SKM-1 (cell line): ENCODE measurements around the gene MOXD1.
A peak's percentile ranks its signal among the peaks of the same experiment; 100 is the strongest.
"Not testable (repeated sequence)": the region's sequence is repeated elsewhere in the genome, so short reads cannot be mapped to it uniquely, and the experiment has no call there.

Experiments
- DNase-seq: peaks from one replicate; lab custom pipeline; 2025; ENCODE audit not compliant: unreplicated experiment; lab: John Stamatoyannopoulos, UW

The MOXD1 gene

DNA sequence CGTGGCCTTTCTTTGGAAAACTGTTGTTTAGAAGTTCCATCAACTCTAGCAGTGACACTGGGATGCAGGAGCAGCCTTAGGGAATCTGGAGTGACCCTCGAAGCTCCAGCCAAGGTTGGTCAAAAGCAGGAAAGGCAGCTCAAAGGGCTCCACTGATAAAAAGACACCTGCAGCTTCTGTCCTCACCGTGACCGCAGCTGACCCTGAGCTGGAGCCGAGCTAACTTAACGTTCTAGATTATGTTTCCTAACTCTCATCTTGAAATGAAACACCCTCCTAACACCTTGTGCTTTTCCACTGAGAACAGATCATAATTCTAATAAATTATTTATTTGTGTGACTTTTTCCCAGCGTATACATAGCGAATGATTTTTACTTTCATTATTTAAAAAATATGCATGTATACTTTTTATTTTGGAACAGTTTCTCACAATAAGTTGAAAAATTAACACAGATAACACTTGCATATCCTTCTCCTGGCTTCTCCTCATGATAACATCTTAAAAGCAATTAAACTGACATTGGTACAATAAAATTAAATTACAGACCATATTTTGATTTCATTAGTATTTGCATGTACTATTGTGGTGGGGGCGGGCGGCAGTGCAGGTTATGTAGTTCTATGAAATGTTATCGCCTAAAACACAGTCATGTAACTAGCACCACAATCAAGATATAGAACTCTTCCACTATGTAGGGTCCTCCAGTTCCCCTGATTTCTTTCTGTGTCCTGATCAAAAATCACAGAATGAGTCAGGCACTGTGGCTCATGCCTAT lies 116.1 kb downstream of the MOXD1 start:
- DNase-seq, result no peak

DNA sequence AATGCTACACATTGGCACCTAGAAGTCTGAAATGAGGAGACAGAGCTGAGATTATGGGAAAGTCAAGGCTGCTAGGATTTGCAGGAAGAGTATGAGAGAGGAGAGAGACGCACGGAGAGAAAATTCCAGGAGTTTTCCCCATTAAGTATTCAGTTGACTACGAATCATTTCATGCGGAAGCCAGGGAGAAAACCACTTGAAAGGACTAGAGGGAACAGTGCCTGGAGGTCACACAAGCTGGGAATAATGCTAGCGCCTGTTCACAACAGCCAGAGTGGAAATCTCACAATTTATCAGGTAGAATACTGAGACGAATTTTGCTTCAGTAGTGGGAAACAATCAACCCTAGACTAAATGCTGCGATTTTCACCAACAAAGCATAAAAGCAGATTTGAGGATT lies 118.6 kb downstream of the MOXD1 start:
- DNase-seq, result no peak

DNA sequence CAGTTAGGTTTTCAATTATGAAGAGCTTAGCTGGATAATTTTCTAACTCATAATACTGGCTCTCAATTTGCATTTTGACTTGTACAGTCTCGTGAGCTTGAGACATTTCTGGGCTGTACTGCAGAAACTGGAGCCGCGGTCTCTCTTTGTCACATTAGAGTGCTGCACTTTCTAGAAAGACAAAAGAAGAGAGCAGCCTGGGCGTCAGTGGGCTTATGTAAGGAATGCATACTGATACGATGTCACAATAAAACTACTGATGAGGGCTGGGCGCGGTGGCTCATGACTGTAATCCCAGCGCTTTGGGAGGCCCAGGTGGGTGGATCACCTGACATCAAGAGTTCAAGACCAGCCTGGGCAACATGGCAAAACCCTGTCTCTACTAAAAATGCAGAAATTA lies 120.8 kb downstream of the MOXD1 start:
- DNase-seq, result no peak

DNA sequence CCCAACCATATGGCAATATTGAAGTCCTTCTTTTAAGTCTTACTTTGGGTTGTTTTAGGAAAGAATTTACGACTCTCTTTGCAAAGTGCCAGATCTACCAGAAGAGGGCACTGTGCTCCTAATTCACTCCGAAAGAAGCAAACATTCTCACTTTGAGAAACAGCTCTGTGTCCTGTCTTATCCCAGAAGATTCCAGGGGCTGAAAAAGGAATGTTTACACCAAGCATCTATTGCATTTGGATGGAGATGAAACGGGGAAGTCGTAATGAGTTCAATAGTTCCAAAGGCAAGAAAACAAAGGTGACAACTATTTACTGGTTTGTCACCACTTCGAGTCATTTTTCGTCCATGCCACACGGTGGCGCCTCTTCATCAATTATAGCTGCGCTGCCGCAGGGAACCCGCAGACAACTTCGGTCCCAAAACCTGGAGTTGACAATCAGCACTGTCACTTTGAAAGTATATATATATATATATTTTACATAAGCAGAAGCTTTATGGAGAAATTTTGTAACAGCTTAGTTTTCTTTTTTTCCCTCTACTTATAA lies 121.6 kb downstream of the MOXD1 start:
- peak; percentile 78 for DNase-seq

DNA sequence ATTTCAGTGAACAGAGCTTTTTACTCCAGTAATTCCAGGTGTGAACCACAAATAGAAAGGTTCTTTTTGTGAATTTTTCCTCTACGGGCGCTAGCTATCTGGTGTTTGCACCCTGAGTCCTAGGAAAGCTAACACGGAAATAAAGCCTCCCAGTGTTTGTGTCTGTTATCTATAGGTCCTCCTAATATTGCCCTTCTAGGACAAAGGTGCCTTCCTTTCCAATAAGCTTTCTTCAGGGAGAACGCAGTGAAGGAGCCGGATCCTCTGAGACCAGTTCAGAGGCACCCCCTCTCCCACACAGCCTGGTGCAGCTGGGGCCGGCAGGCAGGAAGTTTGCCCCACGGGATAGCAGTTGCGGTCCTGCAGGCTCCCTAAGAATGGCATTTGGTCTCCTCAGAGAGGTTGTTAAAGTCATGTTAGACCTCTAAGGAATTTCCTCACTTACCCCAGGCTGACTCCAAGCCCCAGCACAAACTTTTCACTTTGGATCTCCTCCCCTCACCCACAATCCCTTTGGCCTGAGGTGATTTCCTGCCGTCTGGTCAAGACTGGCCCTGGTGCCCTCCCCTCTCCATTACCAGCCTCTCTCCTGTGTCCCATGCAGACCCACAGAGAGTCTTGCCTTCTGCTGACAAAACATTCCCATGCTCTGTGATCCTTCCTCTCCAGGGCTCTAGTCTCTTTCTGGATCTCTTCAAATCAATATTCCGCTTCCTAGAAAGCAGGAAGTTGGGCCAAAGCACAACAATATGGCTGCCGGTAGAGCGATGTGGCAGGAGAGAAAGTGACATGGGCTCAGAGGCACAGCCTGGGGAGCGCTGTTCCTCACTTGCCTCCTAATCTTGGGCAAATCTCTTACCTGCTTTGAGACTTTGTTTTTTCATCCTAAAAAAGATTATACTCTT lies 126.0 kb downstream of the MOXD1 start:
- no peak for DNase-seq

DNA sequence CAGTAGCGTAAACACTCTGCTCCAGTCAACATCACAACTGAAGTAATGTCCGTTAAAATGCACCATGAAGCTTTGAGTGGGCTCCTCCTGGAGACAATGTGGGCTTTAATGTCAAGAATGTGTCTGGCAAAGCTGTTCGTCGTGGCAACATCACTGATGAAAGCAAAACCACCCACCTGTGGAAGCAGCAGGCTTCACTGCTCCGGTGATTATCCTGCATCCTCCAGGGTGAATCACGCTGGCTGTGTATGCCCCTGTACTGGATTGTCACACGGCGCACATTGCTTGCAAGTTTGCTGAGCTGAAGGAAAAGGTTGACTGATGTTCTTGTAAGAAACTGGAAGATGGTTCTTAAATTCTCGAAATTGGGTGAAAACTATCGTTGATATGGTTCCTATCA lies 128.5 kb downstream of the MOXD1 start:
- DNase-seq, result no peak

DNA sequence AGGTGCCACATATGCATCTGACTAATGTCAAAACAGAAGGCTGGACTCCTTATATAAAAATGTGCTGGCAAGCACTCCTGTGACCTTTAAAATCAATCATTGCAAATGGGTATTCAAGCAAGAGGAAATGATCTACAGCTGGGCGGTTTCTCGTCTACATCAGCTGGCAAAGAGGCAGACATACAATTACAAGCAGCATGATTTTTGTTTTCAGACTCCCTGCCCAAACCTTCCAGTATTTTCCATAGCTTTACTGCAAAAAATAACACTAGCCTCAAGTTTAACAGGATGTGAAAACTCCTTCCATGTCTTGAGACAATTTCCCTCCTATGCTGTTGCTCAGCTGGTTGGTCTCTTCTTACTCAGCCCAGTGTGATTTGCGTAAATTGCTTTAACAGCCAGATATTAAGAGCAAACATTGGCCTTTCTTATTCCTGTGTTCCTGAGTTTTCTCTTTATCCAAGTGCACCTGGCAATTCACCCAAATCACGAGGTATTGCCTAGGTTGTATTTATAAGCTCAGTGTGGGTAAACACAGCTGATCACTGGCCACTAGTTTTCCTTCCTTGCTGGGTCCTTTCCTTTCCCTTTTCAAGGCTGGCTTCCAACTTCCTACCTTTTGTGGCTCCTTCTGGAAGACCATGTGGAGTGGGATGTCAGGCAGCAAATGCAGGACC lies 130.4 kb downstream of the MOXD1 start:
- no peak for DNase-seq

DNA sequence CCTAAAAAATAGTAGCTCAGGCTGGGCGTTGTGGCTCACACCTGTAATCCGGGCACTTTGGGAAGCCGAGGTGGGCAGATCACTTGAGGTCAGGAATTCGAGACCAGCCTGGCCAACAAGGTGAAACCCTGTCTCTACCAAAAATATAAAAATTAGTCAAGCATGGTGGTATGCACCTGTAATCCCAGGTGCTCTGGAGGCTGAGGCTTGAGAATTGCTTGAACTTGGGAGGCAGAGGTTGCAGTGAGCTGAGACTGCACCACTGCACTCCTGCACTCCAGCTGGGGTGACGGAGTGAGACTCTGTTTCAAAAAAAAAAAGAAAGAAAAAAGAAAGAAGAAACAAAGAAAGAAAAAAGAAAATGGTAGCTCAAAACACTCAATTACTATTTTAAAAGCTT lies 132.6 kb downstream of the MOXD1 start:
- not testable (repeated sequence) for DNase-seq

DNA sequence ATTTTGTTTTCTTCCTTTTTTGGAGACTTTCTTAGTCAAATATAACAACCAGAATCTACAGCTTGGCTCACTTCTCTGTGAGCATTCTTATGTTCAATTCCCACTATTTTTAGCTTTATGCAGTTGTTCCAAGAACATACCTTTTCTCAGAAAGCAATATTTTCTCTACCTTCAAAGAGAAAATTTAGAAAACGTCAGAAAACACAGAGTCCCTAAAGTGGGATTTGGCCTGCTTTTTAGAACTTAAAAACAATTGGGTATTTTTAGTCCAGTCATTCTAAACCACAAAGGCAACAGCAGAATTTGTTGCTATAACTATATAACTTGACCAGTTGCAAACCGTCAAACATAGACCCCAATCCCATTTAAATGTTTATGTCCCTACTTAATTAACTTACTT lies 133.1 kb downstream of the MOXD1 start:
- no peak for DNase-seq

DNA sequence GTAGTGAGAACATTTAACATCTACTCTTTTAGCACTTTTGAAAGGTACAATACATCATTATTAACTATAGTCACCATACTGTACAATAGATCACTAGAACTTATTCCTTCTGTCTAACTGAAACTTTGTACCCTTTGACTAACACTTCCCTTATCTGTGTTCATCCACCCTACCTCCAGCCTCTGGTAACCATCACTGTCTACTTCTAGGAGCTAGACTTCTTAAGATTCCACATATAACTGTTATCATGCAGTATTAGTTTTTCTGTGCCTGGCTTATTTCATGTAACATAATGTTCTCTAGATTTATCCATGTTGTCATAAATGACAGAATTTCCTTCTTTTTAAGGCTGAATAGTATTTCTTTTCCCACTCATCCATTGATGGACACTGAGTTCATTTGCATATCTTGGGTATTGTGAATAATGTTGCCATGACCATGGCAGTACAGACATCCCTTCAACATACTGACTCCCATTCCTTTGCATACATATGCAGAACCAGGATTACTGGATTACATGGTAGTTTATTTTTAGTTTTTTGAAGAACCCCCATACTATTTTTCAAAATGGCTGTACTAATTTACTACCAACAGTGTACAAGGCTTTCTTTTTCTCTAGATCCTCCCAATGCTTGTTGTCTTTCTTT lies 135.7 kb downstream of the MOXD1 start:
- no peak for DNase-seq

DNA sequence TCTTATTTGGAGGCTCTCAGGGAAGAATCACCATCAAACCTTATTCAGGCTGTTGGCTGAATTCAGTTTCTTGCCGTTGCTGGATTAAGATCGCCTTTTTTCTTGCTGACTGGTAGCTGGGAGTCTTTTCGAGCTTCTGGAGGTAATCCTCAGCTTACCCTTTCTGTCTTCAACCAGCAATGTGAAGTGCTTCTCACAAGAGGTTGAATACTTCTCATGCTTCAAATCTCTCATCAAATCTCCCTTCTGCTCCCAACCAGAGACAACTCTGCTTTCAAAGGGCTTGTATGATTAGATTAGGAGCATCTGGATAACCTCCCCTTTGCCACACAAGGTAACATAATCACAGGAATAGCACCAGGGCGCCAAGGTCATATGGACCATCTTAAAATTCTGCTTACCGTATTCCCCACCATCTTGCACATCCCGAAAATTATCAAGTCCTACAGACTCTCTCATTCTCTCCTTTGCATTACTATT lies 137.2 kb downstream of the MOXD1 start:
- no peak for DNase-seq

DNA sequence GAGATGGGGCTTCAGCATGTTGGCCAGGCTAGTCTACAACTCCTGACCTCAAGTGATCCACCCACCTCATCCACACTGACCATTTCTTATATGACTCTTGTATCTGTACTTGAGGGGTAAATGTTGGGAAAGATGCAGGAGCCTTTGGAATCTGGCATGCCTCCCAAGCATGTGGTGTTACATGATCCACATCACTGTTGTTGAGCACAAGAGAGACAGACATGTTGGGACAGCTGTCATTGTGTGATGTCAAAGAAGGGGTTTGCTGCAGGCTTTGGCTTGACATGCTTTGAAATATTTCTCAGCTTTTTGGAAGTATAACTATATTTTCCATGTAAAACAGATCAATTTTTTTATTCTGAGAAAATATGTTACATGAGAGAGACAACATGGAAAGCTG lies 139.9 kb downstream of the MOXD1 start:
- no peak for DNase-seq

DNA sequence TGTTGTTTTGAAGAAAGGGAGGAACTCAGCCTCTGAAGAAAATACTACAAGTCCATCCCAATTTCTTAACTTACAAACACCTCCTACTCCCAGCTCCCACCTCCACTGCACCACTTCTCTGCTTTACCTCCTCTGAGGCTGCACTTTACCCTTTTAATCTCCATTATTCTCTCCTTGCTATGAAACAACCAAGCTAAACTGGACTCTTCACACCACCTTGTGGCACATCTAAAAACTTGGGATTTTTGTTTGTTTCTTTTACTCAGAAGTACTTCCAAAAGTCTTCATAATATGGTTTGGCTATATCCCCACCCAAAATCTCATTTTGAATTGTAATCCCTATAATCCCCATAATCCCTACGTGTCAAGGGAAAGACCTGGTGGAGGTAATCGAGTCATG lies 142.2 kb downstream of the MOXD1 start:
- DNase-seq, result no peak

DNA sequence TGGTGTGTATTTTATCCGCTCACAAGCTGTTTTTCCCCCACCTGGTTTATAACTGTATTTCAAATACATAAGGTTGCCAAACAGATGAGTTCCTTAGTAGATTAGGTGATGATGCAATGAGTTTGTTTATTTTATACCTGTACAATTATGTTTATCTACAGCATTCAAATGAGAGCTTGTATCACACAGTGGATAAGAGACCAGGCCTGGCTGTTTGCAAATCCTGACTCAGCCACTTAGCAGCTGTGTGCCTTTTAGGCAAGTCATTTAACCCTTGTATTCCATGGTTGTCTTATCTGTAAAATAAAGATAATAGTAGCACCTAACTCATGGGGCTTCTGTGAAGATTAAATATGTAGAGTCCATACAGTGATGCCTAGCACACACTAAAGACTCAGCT lies 143.7 kb downstream of the MOXD1 start:
- no peak for DNase-seq

DNA sequence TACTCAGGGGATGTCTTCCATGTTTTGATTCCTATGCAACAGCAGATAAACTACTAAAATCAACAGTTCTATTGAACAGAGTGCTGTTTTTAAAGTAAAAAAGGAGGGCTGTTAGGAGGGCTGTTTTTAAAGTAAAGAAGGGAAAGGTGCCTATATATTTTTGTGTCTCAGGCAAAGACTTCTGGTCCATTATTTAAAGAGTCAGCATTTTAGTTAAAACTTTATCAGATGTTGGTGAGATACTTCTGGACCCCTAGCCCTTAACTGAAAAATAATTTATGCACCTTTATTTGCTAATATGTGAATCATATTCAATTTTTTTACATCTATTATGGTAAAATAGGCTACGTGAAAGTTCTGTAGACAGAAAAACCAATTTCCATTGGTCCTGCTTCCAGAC lies 144.8 kb downstream of the MOXD1 start:
- DNase-seq, result no peak

DNA sequence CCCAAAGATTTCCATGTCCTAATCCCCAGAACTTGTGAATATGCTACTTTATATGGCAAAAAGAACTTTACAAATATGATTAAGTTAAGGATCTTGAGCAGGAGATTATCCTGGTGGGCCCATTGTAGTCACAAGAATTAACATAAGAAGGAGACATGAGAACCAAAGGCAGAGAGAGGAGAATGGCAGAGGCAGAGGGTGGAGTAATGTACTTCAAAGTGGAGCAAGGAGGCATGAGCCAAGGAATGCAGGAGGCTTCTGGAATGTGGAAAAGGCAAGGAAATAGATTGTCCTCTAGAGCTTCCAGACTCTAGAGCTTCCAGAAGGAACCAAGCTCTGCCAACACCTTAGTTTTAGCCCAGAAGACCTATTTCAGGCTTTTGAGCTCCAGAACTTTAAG lies 147.4 kb downstream of the MOXD1 start:
- no peak for DNase-seq

DNA sequence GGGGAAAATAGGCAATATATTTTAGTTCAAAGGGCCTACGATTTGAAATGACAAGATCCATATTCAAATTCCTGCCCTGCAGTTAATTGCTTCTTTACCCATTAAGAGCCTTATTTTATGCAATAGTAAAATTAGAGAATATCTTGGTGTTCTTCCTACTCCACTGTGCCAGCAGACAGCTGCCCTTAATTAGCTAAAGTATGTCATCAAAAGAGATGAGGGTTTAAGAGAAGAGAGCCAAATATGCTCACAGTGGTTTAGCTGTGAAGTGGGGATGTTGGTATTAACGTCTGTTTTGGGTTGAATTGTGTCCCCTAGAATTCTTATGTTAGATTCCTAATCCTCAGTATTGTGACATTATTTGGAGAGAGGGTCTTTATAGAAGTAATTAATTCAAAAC lies 148.1 kb downstream of the MOXD1 start:
- DNase-seq, result no peak

DNA sequence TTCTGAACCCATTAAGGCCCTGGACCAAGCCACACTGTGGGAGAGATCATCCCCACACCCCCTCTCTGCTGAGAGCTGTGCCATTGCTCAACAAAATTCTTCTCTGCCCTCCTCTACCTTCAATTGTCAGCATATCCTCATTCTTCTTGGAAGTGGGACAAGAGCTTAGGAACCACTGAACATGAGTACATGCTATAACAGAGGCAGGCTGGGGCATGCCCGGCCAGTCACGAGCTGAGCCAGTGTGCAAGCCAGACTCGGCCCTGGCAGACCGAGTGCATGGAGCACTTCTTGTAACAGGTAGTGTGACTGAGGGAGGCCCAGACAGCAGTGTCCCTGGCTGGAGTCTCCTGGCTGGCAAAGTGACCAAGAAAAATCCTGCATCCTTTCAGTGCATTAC lies 149.2 kb downstream of the MOXD1 start:
- no peak for DNase-seq

DNA sequence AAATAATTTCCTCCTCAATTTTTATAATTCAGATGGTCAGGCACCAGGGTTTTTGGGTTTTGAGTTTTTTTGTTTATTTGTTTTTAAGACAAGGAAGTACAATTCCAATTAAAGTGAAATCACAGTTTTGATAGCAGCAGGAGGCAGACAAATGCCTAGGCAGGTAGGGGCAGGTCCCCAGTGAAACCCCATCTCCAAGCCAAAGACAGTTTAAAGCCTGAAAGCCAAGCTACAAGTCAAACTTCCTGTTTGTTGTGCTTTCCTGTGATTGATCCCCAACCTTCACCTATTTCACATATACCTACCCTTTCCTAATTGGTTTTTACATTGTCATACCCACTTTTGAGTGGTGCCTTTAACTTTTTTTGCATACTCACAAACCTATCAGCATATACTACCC lies 149.6 kb downstream of the MOXD1 start:
- no peak for DNase-seq

DNA sequence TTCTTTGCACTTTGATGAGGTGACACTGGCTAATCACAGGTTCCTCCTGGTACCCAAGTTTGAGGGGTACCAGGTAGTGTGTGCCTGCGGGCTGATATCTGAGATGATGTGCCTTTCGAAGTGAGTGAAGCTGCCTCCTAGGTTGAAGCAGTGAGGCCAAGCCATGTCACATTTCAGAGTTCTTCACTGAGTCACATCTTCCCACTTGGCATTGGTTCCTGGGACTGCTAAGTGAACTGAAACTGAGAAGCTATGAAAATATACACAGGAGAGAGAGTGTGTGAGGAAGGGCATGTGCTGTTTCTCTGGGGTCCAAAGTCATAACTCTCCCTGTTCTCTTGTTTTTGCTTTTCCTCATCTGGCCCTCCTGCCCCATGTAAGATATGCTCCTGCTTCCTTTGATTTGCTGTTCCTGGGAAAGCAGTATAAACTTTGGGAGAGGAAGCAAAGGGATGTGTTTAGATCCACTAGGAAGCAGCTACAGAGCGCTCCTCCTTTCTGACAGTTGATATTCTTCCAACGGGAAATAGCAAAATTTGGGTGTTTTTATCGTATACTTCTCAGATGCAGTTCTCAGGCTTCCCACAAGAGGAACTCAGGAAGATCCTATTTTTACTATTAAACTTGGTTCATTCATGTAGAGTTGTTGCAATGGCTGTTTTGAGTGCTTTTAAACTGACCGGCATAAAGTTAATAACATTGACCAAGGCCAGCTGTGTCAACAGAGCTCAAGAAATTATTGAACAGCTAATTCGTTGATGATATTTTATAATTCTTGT lies 153.7 kb downstream of the MOXD1 start:
- no peak for DNase-seq
